HL-60 (cell line): ENCODE data around the gene FGGY.

Experiments used
- DNase-seq, 2 experiments: peaks; one replicate each; pipeline ENCODE4 v3.0.0-alpha.2; 2010 to 2020; ENCODE audit warnings: low read depth in 1 of 2, low spot score in 1 of 2
- H3K27ac ChIP-seq: fragments of 250-450 bp; sonication (Bioruptor Pico); replicated peaks from 2 replicates; pipeline ENCODE4 v1.5.1; 2020; ENCODE audit warnings: mild to moderate bottlenecking, moderate library complexity
- H3K27me3 ChIP-seq: fragments of 250-450 bp; sonication (Bioruptor Pico); 2 replicates; pipeline ENCODE4 v1.5.1; 2021; ENCODE audit warnings: mild to moderate bottlenecking, moderate library complexity; ENCODE audit not compliant: insufficient read depth, poor library complexity, severe bottlenecking
- H3K4me3 ChIP-seq: replicated peaks from 2 replicates; pipeline ENCODE4 v1.5.1; 2011; ENCODE audit warnings: mild to moderate bottlenecking, control low read depth, low read length; ENCODE audit not compliant: insufficient read depth
- GABPA ChIP-seq: IDR thresholded peaks from 2 replicates; pipeline ENCODE4 v1.6.1; 2012; ENCODE audit warnings: low read depth
- POLR2AphosphoS5 ChIP-seq: IDR thresholded peaks from 2 replicates; pipeline ENCODE4 v1.6.1; 2012; ENCODE audit warnings: low read depth
- SPI1 ChIP-seq: IDR thresholded peaks from 2 replicates; pipeline ENCODE4 v1.6.1; 2012; ENCODE audit warnings: low read depth, mild to moderate bottlenecking, borderline replicate concordance
- TF ChIP-seq, protein P1 (sequence below): IDR thresholded peaks from 2 replicates; pipeline ENCODE4 v1.6.1; 2012; ENCODE audit warnings: low read depth; ENCODE audit not compliant: insufficient replicate concordance
- TF ChIP-seq, protein P2 (sequence below): IDR thresholded peaks from one replicate; pipeline ENCODE4 v1.5.1; 2011; ENCODE audit warnings: low read length, control low read depth, inconsistent platforms; ENCODE audit not compliant: insufficient read depth

The FGGY gene

DNA sequence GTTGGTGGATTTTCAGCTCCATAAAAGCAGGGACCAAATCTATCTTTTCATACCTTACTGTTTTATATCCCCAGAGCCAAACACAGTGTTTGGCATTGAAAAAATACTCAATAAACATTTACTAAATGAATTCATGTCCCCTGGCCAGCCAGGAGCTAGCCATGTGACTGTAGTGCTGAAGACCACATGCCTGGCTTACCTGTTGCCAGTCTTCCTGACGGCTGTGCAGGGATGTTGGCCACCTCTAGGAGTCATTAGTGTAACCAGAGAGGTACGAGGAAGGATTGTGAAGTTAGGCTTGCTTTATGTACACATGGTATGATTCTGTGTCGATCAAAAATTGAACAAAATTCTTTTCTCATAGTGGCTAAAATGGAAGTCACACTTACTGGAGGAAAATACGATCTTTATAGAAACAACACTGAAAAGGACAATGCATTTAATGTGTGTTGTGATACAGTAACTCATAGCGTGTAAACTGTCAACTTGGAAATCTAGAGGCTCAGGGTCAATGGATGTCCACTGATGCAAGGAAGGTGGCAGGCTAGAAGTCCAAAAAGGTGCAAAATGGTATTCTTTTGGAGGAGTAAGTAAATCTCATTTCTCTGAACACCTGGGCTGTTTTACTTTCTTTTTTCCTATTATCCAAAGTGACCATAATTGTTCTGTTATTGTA lies 60.9 kb downstream of the FGGY start:
- DNase-seq, result no peak
- no peaks in the 10 kb centered on the region for H3K27me3 ChIP-seq
- no peak overlapping the region for H3K27ac ChIP-seq
- TF ChIP-seq, protein P1, sequence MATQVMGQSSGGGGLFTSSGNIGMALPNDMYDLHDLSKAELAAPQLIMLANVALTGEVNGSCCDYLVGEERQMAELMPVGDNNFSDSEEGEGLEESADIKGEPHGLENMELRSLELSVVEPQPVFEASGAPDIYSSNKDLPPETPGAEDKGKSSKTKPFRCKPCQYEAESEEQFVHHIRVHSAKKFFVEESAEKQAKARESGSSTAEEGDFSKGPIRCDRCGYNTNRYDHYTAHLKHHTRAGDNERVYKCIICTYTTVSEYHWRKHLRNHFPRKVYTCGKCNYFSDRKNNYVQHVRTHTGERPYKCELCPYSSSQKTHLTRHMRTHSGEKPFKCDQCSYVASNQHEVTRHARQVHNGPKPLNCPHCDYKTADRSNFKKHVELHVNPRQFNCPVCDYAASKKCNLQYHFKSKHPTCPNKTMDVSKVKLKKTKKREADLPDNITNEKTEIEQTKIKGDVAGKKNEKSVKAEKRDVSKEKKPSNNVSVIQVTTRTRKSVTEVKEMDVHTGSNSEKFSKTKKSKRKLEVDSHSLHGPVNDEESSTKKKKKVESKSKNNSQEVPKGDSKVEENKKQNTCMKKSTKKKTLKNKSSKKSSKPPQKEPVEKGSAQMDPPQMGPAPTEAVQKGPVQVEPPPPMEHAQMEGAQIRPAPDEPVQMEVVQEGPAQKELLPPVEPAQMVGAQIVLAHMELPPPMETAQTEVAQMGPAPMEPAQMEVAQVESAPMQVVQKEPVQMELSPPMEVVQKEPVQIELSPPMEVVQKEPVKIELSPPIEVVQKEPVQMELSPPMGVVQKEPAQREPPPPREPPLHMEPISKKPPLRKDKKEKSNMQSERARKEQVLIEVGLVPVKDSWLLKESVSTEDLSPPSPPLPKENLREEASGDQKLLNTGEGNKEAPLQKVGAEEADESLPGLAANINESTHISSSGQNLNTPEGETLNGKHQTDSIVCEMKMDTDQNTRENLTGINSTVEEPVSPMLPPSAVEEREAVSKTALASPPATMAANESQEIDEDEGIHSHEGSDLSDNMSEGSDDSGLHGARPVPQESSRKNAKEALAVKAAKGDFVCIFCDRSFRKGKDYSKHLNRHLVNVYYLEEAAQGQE, result peak; percentile 84
- no peak for TF ChIP-seq POLR2AphosphoS5
- no peak overlapping the region for H3K4me3 ChIP-seq

DNA sequence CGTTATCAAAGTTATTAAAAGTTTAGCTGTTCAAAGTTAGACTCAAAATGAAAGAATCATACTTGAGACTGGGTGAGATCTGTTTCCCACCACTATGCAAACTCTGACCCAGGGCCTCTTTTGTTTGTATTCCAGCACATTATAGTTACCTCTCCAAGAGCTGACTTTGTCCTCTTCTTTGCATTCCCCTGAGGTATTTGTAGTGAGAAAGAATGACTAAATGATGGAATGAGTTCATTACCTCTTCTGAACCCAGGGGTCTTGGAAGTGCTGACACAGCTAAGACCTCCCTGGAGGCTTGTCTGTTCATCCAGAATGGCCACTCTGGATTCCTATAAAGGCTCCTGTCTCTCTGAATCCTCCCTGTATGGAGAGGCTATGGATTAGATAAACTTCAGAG lies 62.4 kb downstream of the FGGY start:
- TF ChIP-seq, protein P2, sequence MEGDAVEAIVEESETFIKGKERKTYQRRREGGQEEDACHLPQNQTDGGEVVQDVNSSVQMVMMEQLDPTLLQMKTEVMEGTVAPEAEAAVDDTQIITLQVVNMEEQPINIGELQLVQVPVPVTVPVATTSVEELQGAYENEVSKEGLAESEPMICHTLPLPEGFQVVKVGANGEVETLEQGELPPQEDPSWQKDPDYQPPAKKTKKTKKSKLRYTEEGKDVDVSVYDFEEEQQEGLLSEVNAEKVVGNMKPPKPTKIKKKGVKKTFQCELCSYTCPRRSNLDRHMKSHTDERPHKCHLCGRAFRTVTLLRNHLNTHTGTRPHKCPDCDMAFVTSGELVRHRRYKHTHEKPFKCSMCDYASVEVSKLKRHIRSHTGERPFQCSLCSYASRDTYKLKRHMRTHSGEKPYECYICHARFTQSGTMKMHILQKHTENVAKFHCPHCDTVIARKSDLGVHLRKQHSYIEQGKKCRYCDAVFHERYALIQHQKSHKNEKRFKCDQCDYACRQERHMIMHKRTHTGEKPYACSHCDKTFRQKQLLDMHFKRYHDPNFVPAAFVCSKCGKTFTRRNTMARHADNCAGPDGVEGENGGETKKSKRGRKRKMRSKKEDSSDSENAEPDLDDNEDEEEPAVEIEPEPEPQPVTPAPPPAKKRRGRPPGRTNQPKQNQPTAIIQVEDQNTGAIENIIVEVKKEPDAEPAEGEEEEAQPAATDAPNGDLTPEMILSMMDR, result no peak
- TF ChIP-seq SPI1 (no peak), POLR2AphosphoS5 (no peak), GABPA (no peak)
- TF ChIP-seq, protein P1, result no peak
- H3K27me3 ChIP-seq, result no peaks in the 10 kb centered on the region
- no peak overlapping the region for H3K27ac ChIP-seq
- no peak for DNase-seq
- no peak overlapping the region for H3K4me3 ChIP-seq

DNA sequence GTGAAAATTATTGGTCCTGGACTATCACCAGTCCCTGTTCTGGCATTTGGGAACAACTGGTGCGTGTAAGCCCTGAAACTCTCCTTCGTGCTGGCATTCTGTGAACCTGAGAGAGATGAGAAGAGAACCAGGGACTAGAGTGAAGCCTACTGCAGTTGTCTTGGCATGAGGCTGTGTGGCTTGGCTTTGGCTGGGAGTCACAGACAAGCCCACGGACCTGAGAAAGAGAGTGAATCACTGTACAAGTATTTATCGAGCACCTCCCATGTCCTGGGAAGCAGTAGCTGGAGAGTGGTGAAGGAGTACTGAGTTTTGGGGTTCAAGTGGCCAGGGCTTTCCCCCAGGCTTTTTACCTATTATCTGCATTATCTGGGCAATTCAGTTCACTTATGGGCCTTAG lies 63.3 kb downstream of the FGGY start:
- no peak for DNase-seq
- TF ChIP-seq SPI1 (no peak), GABPA (no peak), POLR2AphosphoS5 (no peak)
- TF ChIP-seq, protein P1, result no peak
- TF ChIP-seq, protein P2, result no peak
- H3K27ac ChIP-seq, result no peak overlapping the region

More for the DNA sequence above, 63.3 kb downstream of the FGGY start:
- H3K4me3 ChIP-seq, result no peak overlapping the region
- no peaks in the 10 kb centered on the region for H3K27me3 ChIP-seq
